ENCODE results near the gene TMEM171.
A peak's percentile ranks its signal among the peaks of the same experiment; 100 is the strongest.

TMEM171 gene

DNA sequence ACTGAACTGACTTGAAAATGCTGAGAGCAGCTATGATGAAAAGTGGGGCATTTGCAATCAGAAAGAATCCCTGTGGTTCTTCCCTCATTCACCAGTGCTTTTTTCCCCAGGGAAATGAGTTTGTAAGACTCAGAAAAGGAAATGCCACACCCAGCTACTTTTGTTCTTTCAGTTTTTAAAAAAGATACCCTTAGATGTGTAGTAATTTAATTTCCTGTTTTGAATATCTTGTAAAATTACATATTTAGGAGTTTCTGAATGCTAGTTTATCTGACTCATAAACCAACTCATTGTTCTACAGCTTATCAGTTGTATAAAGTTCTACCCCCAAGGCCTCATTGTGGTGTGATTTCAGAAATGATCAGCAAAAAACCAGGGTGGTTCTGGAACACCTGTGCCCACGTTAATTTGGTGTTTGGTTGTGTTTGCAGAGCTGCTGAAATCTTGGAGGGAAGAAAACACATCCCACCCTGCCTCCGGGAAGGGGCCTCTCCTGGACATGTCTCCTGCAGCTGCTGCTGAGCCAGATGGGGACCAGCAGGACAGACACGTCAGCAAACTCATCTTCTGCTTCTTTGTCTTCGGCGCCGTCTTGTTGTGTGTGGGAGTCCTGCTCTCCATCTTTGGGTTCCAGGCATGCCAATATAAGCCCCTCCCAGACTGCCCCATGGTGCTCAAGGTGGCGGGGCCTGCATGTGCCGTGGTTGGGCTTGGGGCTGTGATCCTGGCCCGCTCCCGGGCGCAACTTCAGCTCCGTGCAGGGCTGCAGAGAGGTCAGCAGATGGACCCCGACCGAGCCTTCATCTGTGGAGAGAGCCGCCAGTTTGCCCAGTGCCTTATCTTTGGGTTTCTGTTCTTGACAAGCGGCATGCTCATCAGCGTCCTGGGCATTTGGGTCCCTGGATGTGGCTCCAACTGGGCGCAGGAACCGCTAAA lies 2.8 kb downstream of the TMEM171 start:
- DNase-seq, result peak in 1 of 2 experiments; percentile 22

DNA sequence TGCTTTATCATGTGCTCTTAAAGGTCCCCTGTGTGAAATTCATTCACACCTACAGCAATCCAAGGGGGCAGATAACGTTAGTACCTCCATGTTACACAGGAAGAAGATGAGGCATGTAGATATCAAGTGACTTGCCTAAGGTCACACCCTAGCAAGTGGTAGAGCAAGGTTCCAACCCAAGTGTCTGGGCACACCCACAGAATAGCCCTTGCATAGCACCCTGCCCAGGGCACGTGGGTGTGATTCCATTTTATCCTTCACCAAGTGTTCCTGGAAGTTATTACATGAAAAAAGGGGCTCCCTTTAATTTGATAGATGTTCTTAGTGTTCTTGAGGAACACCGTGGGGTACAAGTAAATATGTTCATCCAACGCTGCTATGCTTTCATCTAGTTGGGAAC lies 4.9 kb downstream of the TMEM171 start:
- DNase-seq, result no peak

- no peak for DNase-seq
Measured at GRCh38 chr5:73126381-73126780, 6.0 kb downstream of the TMEM171 start.

GRCh38 chr5:73126957-73127356 lies 6.6 kb downstream of the TMEM171 start:
- DNase-seq, result no peak

GRCh38 chr5:73129143-73129542 lies 8.8 kb downstream of the TMEM171 start:
- DNase-seq, result no peak

DNA sequence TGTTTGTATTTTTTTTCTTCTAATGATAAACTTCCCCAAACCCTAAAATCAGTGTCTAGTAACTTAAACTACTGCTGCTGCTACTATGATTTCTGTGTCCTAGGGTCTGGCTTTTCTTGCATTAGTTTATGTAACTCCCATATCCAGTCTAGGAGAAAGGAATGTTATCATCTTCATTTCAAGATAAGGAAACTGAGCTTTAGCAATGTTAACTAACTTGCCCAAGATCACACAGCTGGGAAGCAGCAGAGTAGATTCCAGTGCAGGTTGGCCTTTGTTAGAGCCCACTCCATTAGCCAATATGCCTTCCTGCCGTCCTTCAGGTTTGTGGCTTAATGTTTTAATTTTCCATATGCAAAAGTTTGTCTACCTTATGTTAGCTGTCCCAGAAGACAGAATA lies 10.4 kb downstream of the TMEM171 start:
- no peak for DNase-seq

DNA sequence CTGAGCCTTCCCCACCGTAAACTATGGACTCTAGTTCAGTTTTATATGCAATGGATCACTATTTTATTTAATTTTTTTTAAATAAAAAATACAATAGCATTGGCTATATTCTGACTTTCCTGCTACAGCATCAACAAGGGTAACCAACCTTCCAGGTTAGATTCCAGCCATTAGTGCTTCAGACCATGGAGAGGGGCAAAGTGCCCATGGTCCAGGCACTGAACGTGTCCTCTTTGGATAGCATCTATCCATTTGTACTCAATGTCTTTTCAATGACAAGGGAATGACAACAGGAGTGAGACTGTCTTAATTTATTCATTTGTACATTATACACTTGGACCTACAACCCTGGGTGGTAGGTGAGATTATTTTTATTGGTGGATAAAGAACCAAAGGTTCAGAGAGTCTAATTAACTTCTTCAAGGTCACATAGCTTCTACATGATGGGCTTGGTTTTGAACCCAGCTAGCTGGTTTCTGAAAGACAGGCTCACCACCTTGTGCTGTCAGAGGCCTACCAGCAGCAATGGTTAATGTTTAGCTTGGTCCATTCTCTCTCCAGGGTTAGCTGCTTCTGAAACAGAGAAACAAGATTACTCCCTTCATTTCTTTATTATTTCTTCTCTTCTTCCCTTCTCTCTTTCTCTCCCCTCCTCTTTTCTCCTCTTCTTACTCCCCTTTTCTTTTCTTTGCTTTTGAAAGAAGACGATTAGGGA lies 11.5 kb downstream of the TMEM171 start:
- no peak for DNase-seq

DNA sequence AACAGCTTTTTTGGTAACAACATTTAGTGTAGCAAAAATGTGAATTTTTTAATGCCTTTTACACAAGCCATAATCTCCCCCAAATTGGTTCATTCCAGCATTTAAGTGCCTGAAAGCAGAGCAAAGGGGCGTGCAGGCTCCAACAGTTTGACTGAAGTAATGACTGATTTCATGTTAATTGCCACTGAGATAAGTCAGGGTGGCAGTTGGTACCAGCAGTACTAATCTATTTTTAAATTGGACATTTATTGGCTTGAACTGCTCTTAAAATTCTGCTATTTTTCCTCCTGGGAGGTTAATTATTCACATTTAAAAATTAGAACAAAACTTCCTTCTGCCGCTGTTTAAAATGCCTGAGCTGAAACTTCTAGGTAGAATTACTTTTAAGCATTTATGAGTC lies 12.4 kb downstream of the TMEM171 start:
- DNase-seq, result no peak

- no peak for DNase-seq
Measured at GRCh38 chr5:73135021-73135420, 14.6 kb downstream of the TMEM171 start.

GRCh38 chr5:73135429-73136054 lies 15.2 kb downstream of the TMEM171 start:
- DNase-seq, result no peak

GRCh38 chr5:73136055-73136562 lies 15.7 kb downstream of the TMEM171 start:
- no peak for DNase-seq

- no peak for DNase-seq
Measured at GRCh38 chr5:73137563-73138530, 17.5 kb downstream of the TMEM171 start.

DNA sequence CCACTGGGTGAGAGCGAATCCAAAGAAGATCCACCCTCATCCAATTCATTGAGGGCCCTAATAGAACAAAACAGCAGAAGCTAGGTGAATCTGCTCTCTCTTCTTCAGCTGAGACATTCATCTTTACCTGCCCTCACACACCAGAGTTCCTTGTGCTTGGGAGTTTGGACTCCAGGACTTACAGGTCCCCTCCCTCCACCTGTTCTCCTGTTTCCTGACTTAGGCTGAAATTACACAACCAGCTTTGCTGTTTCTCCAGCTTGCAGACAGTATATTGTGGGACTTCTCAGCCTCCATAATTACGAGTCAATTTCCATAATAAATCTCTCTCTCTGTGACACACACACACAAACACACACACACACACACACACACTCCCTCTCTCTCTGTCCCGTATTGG lies 19.1 kb downstream of the TMEM171 start:
- no peak for DNase-seq

GRCh38 chr5:73140801-73141200 lies 20.4 kb downstream of the TMEM171 start:
- no peak for DNase-seq

GRCh38 chr5:73142035-73142434 lies 21.7 kb downstream of the TMEM171 start:
- no peak for DNase-seq

- no peak for DNase-seq
Measured at GRCh38 chr5:73143716-73144115, 23.3 kb downstream of the TMEM171 start.

- DNase-seq, result no peak
Measured at GRCh38 chr5:73149540-73149939, 29.2 kb downstream of the TMEM171 start.

DNA sequence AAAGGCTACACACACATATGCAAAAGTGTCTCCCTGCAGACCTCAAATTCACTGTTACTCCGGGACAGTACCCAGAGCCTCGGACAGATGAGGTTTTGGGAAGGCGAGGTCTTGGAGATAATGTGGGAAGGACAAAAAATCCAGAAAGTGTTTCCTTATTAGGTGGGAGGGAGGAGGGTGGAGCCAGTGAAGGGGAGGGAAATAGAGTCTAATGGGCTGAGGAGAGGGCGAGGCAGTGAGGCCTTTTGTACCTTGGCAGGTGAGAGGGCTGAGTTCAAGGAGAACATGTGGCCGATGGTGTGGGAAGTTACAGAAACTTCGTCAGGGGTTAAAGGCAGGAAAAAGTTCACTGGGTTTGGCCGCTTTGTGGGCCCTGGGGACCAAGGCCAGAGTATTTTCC lies 30.5 kb downstream of the TMEM171 start:
- no peak for DNase-seq

DNA sequence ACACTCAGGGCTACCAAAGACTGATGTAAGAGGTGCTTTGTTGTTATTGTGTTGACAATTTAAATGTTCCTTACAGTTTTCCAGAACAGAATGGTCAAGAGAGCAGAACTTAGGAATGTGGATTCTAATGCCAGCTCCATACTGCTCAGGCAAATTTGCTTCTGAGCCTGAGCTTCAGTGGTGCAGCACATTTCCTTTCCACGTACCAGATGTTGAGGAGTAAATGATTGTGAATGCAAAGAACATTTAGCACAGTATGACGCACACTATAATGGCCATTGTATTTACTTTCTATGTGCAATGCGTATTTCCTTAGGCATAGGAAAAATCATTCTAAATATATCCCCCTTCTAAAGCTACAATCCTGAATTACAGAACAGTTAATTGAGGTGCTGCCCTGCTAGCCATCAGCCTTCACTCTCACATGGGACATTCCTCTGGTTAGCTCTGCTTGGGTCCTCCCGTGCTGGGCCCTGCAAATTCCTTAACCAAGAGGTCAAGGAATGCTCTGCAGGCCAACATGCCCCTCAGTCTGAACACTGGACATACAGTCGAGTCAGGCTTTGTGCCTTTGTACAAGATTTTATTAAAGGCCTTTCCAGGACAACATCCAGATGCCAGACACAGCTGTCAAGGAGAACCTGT lies 31.5 kb downstream of the TMEM171 start:
- no peak for DNase-seq

DNA sequence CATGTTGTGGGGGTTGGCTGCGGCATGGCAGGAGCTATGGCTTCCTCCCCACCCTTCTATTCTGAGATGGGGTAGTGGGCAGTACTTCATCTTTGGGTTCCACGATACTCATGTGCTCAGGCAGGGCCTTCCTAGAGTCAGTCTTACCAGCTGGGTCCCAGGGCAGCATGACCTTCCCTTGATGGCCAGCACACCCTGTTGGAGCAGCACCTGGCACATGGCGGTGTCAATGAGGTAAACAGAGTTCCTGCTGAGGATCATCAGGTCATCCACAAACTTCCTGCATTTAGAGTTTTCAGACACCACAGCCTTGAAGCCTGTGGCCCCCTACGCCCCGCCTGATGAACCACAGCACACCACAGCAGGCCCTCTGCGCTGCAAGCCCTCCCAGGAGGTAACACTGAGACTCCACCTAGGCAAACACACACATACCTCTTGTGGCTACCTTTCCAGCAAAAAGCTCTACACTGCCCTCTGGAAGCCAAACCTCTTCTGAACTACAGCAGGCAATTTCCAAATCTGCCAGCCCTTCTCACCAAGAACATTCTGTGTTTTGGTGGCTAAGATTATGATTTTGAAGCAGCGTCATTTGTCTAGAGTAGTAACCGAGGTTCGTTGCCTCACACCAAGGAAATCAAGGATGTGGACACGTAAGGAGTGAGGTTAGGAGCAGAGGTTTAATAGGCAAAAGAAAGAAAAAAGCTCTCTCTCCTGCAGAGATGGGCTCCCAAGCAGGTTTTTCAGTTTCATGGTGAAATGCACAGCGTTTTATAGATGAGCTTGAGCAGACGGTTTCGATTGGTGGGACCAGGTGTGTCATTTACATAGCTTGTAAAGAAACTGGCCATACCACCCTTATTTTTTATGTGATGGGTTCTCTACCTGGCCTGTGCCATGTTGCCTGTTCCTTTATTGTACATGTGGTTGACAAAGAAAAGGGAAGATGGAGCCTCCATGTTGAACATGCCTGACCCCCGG lies 32.3 kb downstream of the TMEM171 start:
- no peak for DNase-seq
